ENCODE results near the gene MAML3. TPM values are rescaled to one million over a fixed set of nuclear protein-coding genes. Genes with fewer than 3 reads are reported as not detected.
A peak's percentile ranks its signal among the peaks of the same experiment; 100 is the strongest.

Gene MAML3
- total and polyA plus RNA-seq, 8 donors, result 5.8 to 18.7 (median 16.7) TPM

GRCh38 chr4:139833151-139833910 is 320.7 kb downstream of the MAML3 start:
- Histone ChIP-seq H3K27ac (no peak overlapping the region), H3K4me3 (no peak overlapping the region), H3K36me3 (no peaks in the 10 kb centered on the region), H3K4me1 (peaks cover 0 to 10% of the 10 kb centered on the region in 2 donors), H3K9me3 (no peaks in the 10 kb centered on the region), H3K27me3 (no peaks in the 10 kb centered on the region)
- no peak for TF ChIP-seq CTCF (IDR thresholded peaks at IDR 0.05)
- intact Hi-C loops (cut with DNase I), result no loop called here
- DNase-seq, result no peak
- no peak for ATAC-seq

DNA sequence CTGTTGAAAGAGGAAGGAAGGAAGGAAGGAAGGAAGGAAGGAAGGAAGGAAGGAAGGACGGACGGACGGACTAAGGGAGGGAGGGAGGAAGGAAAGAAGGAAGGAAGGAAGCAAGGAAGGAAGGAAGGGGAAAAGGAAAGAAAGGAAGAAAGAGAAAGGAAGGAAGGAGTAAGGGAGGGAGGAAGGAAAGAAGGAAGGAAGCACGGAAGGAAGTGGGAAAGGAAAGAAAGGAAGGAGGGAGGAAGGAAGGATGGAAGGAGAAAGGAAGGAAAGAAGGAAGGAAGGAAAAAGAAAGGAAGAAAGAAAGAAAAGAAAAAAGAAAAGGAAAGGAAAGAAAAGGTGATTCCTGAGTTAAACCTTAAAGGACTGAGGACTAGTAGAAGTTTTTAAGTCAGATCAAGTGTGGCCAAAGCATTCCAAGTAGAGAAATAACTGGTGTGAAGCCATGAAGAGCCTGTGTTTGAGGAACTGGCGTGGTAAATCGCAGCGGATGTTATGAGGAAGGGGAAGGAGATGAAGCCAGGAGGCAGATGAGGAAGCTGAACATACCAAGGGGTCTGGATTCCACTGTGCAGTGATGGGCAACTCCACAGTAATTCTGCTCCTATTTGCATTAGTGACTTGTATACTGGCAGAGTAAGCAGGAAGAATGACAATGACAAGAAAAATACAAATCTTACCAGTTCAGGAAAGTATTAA is 324.9 kb downstream of the MAML3 start:
- no peak for TF ChIP-seq CTCF (IDR thresholded peaks at IDR 0.05)
- intact Hi-C loops (cut with DNase I), result no loop called here
- Histone ChIP-seq H3K27ac (peak overlapping the region in 1 of 2 donors; percentile 70), H3K27me3 (no peaks in the 10 kb centered on the region), H3K9me3 (no peaks in the 10 kb centered on the region), H3K4me3 (no peak overlapping the region), H3K36me3 (no peaks in the 10 kb centered on the region), H3K4me1 (peaks cover 0 to 7% of the 10 kb centered on the region in 2 donors)
- DNase-seq (no peak), ATAC-seq (no peak)

GRCh38 chr4:139826426-139826825 is 327.6 kb downstream of the MAML3 start:
- intact Hi-C loops (cut with DNase I), result no loop called here
- Histone ChIP-seq H3K4me1 (peaks cover 0 to 7% of the 10 kb centered on the region in 2 donors), H3K4me3 (no peak overlapping the region), H3K27ac (no peak overlapping the region), H3K36me3 (no peaks in the 10 kb centered on the region), H3K9me3 (no peaks in the 10 kb centered on the region), H3K27me3 (no peaks in the 10 kb centered on the region)
- TF ChIP-seq CTCF (IDR thresholded peaks at IDR 0.05), result no peak
- DNase-seq (no peak), ATAC-seq (no peak)

GRCh38 chr4:139825523-139826014 is 328.4 kb downstream of the MAML3 start:
- Histone ChIP-seq H3K27ac (no peak overlapping the region), H3K4me1 (peaks cover 0 to 7% of the 10 kb centered on the region in 2 donors), H3K4me3 (no peak overlapping the region), H3K27me3 (no peaks in the 10 kb centered on the region), H3K36me3 (no peaks in the 10 kb centered on the region), H3K9me3 (no peaks in the 10 kb centered on the region)
- ATAC-seq (no peak), DNase-seq (no peak)
- TF ChIP-seq CTCF (IDR thresholded peaks at IDR 0.05), result no peak
- intact Hi-C loops (cut with DNase I), result no loop called here

- Histone ChIP-seq H3K36me3 (no peaks in the 10 kb centered on the region), H3K4me1 (peaks cover 0 to 7% of the 10 kb centered on the region in 2 donors), H3K4me3 (no peak overlapping the region), H3K27me3 (no peaks in the 10 kb centered on the region), H3K27ac (no peak overlapping the region), H3K9me3 (no peaks in the 10 kb centered on the region)
- ATAC-seq, result no peak
- TF ChIP-seq CTCF (IDR thresholded peaks at IDR 0.05), result no peak
- DNase-seq, result no peak
- intact Hi-C loops (cut with DNase I), result no loop called here
These were observed 329.0 kb downstream of the MAML3 start for GRCh38 chr4:139824882-139825522.
